ENCODE measurements around the gene TBC1D3L.
"Not testable (repeated sequence)": the region's sequence is repeated elsewhere in the genome, so short reads cannot be mapped to it uniquely, and the experiment has no call there.

The TBC1D3L gene

DNA sequence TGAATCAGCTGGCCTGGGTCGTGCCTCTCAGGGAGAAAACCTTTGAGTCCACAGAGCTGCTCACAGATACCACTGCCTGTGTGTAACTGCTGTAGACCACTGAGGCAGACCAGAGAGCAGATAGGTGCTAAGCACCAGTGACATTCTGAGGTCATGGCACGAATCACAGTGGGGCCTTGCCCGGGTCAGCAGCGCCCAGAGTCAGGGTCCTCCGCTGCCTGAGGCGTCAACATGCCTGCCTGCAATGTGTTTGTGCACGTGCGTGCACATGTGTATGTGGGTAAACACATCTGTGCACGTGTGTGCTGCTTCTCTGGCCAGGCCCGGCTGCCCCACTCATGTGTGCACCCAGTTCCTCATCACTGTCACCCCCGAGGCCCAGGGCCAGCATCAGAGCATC, at the start of gene TBC1D3L:
Gene TBC1D3L (minus strand): TSS at position 101 of the 400 bp plus-strand sequence. CDS start 1,540 bp downstream, outside the sequence.
- not testable (repeated sequence) for DNase-seq

DNA sequence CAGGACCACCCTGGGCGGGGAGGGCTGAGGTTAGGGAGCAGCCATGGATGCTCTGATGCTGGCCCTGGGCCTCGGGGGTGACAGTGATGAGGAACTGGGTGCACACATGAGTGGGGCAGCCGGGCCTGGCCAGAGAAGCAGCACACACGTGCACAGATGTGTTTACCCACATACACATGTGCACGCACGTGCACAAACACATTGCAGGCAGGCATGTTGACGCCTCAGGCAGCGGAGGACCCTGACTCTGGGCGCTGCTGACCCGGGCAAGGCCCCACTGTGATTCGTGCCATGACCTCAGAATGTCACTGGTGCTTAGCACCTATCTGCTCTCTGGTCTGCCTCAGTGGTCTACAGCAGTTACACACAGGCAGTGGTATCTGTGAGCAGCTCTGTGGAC, 14.8 kb upstream of the TBC1D3L start, which contains the start of gene TBC1D3D:
Gene TBC1D3D (plus strand): TSS at position 301 of the 400 bp plus-strand sequence. CDS start 1,585 bp downstream, outside the sequence.
- DNase-seq: not testable (repeated sequence)

All from stimulated activated naive CD4-positive, alpha-beta T cell (primary cell).